ENCODE results near the gene BRAF.

- no peak for TF ChIP-seq EZH2 (IDR thresholded peaks at IDR 0.05; ENCODE audit: low read length)
- no peak for TF ChIP-seq CTCF (optimal IDR thresholded peaks at IDR 0.05 in 1 of 3, IDR thresholded peaks at IDR 0.05 in 1 of 3, conservative IDR thresholded peaks at IDR 0.05 in 1 of 3; ENCODE audit: extremely low read depth in 1 of 3, insufficient read depth in 2 of 3, low read length in 3 of 3)
Observed at GRCh38 chr7:140810385-140810784, 114.3 kb downstream of the BRAF start.
